Measurements from ENCODE around the gene GJA1. TPM values are rescaled to one million over a fixed set of nuclear protein-coding genes. Genes with fewer than 3 reads are reported as not detected.
"Not testable (repeated sequence)": the region's sequence is repeated elsewhere in the genome, so short reads cannot be mapped to it uniquely, and the experiment has no call there.

The GJA1 gene
- 322 TPM for total RNA-seq
- long read RNA-seq, partial matches to known transcripts: 30 of 32 reads
- long read RNA-seq, other reads (novel, unspliced or antisense): 1 of 32 reads

- intact Hi-C loops (cut with micrococcal nuclease): loop anchor here (5.0 to 10.0 kb wide), 2 partner anchors 229 to 412 kb away; no protein-coding TSS in a partner anchor
These were observed at the start of gene GJA1 for GRCh38 chr6:121435444-121436069. Gene GJA1, plus strand, starts transcription at chr6:121435646. Its CDS starts 11,202 bp downstream, at chr6:121446848.

GRCh38 chr6:121386551-121386950 lies 48.9 kb upstream of the GJA1 start:
- DNase-seq; ATAC-seq; intact Hi-C loops (cut with micrococcal nuclease): not testable (repeated sequence)

More at GRCh38 chr6:121435444-121436069, at the start of gene GJA1:
- ATAC-seq (peak; percentile 90), DNase-seq (no peak)

- intact Hi-C loops (cut with micrococcal nuclease): no loop called here
- ATAC-seq (no peak), DNase-seq (no peak)
These were observed 46.0 kb upstream of the GJA1 start for GRCh38 chr6:121389419-121389818.

- DNase-seq (no peak), ATAC-seq (no peak)
- intact Hi-C loops (cut with micrococcal nuclease): no loop called here
These were observed 41.5 kb upstream of the GJA1 start for GRCh38 chr6:121393731-121394505.

- ATAC-seq (no peak), DNase-seq (no peak)
- intact Hi-C loops (cut with micrococcal nuclease): no loop called here
These were observed 39.7 kb upstream of the GJA1 start for GRCh38 chr6:121395736-121396135.

- intact Hi-C loops (cut with micrococcal nuclease); DNase-seq; ATAC-seq: not testable (repeated sequence)
These were observed 38.3 kb upstream of the GJA1 start for GRCh38 chr6:121397188-121397587.

GRCh38 chr6:121398127-121398526 lies 37.3 kb upstream of the GJA1 start:
- intact Hi-C loops (cut with micrococcal nuclease): no loop called here
- no peak for ATAC-seq
- no peak for DNase-seq

GRCh38 chr6:121399966-121400365 lies 35.5 kb upstream of the GJA1 start:
- DNase-seq (no peak), ATAC-seq (no peak)
- intact Hi-C loops (cut with micrococcal nuclease): no loop called here

GRCh38 chr6:121403964-121404363 lies 31.5 kb upstream of the GJA1 start:
- intact Hi-C loops (cut with micrococcal nuclease): no loop called here
- DNase-seq (no peak), ATAC-seq (no peak)

- ATAC-seq (no peak), DNase-seq (no peak)
- intact Hi-C loops (cut with micrococcal nuclease): no loop called here
These were observed 30.1 kb upstream of the GJA1 start for GRCh38 chr6:121405306-121405705.

- intact Hi-C loops (cut with micrococcal nuclease): no loop called here
- DNase-seq (no peak), ATAC-seq (no peak)
These were observed 27.1 kb upstream of the GJA1 start for GRCh38 chr6:121408321-121408720.

GRCh38 chr6:121413879-121414278 lies 21.6 kb upstream of the GJA1 start:
- DNase-seq (no peak), ATAC-seq (no peak)
- intact Hi-C loops (cut with micrococcal nuclease): no loop called here

- DNase-seq: no peak
- intact Hi-C loops (cut with micrococcal nuclease): no loop called here
- no peak for ATAC-seq
These were observed 17.1 kb upstream of the GJA1 start for GRCh38 chr6:121418346-121418745.

- ATAC-seq (no peak), DNase-seq (no peak)
- intact Hi-C loops (cut with micrococcal nuclease): no loop called here
These were observed 8.8 kb upstream of the GJA1 start for GRCh38 chr6:121426686-121427085.

GRCh38 chr6:121428872-121429756 lies 6.3 kb upstream of the GJA1 start:
- intact Hi-C loops (cut with micrococcal nuclease): no loop called here
- ATAC-seq (no peak), DNase-seq (no peak)

GRCh38 chr6:121430514-121431460 lies 4.7 kb upstream of the GJA1 start:
- intact Hi-C loops (cut with micrococcal nuclease): loop anchor here (2.0 to 10.0 kb wide), 3 partner anchors 234 to 754 kb away; no protein-coding TSS in a partner anchor
- peak; percentile 33 for ATAC-seq

GRCh38 chr6:121431776-121432175 lies 3.7 kb upstream of the GJA1 start:
- intact Hi-C loops (cut with micrococcal nuclease): loop anchor here (2.0 to 10.0 kb wide), 3 partner anchors 233 to 753 kb away; no protein-coding TSS in a partner anchor
- DNase-seq, ATAC-seq: not testable (repeated sequence)

More at GRCh38 chr6:121430514-121431460, 4.7 kb upstream of the GJA1 start:
- DNase-seq: no peak
